H1 (cell line): Measurements from ENCODE around the gene PRKAR2A.

Source experiments
- EP300 ChIP-seq, 2 experiments: IDR thresholded peaks; 1 replicate in 1 of 2; 2 replicates in 1 of 2; pipeline ENCODE4 v1.6.1; 2011 to 2012; ENCODE audit warnings: low read depth in 2 of 2, low read length in 2 of 2, mild to moderate bottlenecking in 2 of 2, borderline replicate concordance in 1 of 2, inconsistent platforms in 1 of 2, moderate library complexity in 1 of 2
- HDAC6 ChIP-seq: IDR thresholded peaks from one replicate; pipeline ENCODE4 v1.7.1; 2012; ENCODE audit warnings: low read depth, mild to moderate bottlenecking, inconsistent platforms, low read length, moderate library complexity
- JUND ChIP-seq: IDR thresholded peaks from 2 replicates; pipeline ENCODE4 v1.6.1; 2011; ENCODE audit warnings: mild to moderate bottlenecking, improper control_type of control experiment, low read length
- POLR2A ChIP-seq, 2 experiments: IDR thresholded peaks; 1 replicate in 1 of 2; 2 replicates in 1 of 2; pipeline ENCODE4 v1.6.1; 2011; ENCODE audit warnings: low read depth in 2 of 2, low read length in 2 of 2, mild to moderate bottlenecking in 2 of 2; ENCODE audit errors: control extremely low read depth in 1 of 2
- POLR2AphosphoS5 ChIP-seq: IDR thresholded peaks from 2 replicates; pipeline ENCODE4 v1.6.1; 2011; ENCODE audit warnings: low read depth, low read length
- RAD21 ChIP-seq, 2 experiments: IDR thresholded peaks in 1 of 2; conservative IDR thresholded peaks in 1 of 2; 2 replicates each; pipeline ENCODE4 v1.6.1; 2011; ENCODE audit warnings: low read depth in 2 of 2, low read length in 2 of 2, improper control_type of control experiment in 1 of 2, inconsistent platforms in 1 of 2, mild to moderate bottlenecking in 1 of 2, moderate library complexity in 1 of 2
- RNF2 ChIP-seq: fragments of 200-900, 300-1000 bp; sonication (generic); IDR thresholded peaks from 2 replicates; pipeline ENCODE4 v1.7.1; 2016; ENCODE audit warnings: borderline replicate concordance, low read depth, mild to moderate bottlenecking, antibody characterized with exemption, low read length; ENCODE audit not compliant: poor library complexity, severe bottlenecking; ENCODE audit errors: missing control alignments
- RXRA ChIP-seq: IDR thresholded peaks from 2 replicates; pipeline ENCODE4 v1.6.1; 2011; ENCODE audit warnings: low read depth, mild to moderate bottlenecking, low read length, moderate library complexity; ENCODE audit not compliant: insufficient read depth
- SP4 ChIP-seq: IDR thresholded peaks from 2 replicates; pipeline ENCODE4 v1.6.1; 2012; ENCODE audit warnings: low read length, inconsistent platforms
- YY1 ChIP-seq: IDR thresholded peaks from 2 replicates; pipeline ENCODE4 v1.6.1; 2011; ENCODE audit warnings: low read depth, mild to moderate bottlenecking, low read length
- TF ChIP-seq, protein P1 (sequence below): IDR thresholded peaks from 2 replicates; pipeline ENCODE4 v1.6.1; 2012; ENCODE audit warnings: low read length, inconsistent platforms
- TF ChIP-seq, protein P2 (sequence below), 3 experiments: IDR thresholded peaks; 1 replicate in 2 of 3; 2 replicates in 1 of 3; pipeline versions ENCODE4 v1.5.1 to v1.6.1; 2011; ENCODE audit warnings: low read length in 3 of 3, mild to moderate bottlenecking in 3 of 3, inconsistent platforms in 2 of 3, low read depth in 1 of 3, moderate library complexity in 1 of 3; ENCODE audit not compliant: insufficient read depth in 1 of 3; ENCODE audit errors: control extremely low read depth in 1 of 3
- TF ChIP-seq, protein P3 (sequence below): IDR thresholded peaks from 2 replicates; pipeline ENCODE4 v1.6.1; 2011; ENCODE audit warnings: low read depth, mild to moderate bottlenecking, low read length; ENCODE audit not compliant: insufficient read depth

DNA sequence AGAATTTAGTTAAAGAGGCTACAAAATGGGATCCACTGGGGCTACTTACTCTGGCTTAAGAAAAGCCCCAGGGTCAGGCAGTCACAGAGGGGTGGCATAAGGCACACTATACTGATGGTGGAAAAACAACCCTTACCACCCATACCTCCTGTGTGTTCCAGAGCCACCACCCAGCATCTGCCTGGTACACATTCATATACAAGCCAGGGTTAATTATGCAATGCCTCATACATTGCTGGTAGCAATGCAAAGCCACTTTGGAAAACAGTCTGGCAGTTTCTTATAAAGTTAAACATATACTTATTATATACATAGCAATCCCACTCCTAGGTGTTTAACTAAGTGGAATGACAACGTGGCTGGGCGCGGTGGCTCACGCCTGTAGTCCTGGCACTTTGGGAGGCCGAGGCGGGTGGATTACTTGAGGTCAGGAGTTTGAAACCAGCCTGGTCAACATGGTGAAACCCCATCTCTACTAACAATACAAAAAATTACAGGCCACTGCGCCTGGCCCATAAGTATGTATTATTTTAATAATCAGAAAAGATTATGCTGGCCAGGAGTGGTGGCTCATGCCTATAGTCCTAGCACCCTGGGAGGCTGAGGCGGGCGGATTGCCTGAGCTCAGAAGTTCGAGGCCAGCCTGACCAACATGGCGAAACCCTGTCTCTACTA lies 146.8 kb downstream of the PRKAR2A start:
- TF ChIP-seq EP300 (IDR thresholded peaks at IDR 0.05; ENCODE audit: borderline replicate concordance in 1 of 2, low read depth in 2 of 2, low read length in 2 of 2) (no peak), RAD21 (IDR thresholded peaks at IDR 0.05 in 1 of 2, conservative IDR thresholded peaks at IDR 0.05 in 1 of 2; ENCODE audit: low read depth in 2 of 2, low read length in 2 of 2) (no peak), RXRA (no peak), HDAC6 (no peak), POLR2A (IDR thresholded peaks at IDR 0.05; ENCODE audit: control extremely low read depth in 1 of 2, low read depth in 2 of 2, low read length in 2 of 2) (no peak), JUND (no peak), SP4 (no peak), POLR2AphosphoS5 (no peak), YY1 (no peak), RNF2 (no peak)
- TF ChIP-seq, protein P1, sequence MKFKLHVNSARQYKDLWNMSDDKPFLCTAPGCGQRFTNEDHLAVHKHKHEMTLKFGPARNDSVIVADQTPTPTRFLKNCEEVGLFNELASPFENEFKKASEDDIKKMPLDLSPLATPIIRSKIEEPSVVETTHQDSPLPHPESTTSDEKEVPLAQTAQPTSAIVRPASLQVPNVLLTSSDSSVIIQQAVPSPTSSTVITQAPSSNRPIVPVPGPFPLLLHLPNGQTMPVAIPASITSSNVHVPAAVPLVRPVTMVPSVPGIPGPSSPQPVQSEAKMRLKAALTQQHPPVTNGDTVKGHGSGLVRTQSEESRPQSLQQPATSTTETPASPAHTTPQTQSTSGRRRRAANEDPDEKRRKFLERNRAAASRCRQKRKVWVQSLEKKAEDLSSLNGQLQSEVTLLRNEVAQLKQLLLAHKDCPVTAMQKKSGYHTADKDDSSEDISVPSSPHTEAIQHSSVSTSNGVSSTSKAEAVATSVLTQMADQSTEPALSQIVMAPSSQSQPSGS: no peak
- TF ChIP-seq, protein P2, sequence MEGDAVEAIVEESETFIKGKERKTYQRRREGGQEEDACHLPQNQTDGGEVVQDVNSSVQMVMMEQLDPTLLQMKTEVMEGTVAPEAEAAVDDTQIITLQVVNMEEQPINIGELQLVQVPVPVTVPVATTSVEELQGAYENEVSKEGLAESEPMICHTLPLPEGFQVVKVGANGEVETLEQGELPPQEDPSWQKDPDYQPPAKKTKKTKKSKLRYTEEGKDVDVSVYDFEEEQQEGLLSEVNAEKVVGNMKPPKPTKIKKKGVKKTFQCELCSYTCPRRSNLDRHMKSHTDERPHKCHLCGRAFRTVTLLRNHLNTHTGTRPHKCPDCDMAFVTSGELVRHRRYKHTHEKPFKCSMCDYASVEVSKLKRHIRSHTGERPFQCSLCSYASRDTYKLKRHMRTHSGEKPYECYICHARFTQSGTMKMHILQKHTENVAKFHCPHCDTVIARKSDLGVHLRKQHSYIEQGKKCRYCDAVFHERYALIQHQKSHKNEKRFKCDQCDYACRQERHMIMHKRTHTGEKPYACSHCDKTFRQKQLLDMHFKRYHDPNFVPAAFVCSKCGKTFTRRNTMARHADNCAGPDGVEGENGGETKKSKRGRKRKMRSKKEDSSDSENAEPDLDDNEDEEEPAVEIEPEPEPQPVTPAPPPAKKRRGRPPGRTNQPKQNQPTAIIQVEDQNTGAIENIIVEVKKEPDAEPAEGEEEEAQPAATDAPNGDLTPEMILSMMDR (IDR thresholded peaks at IDR 0.05; ENCODE audit: control extremely low read depth in 1 of 3, insufficient read depth in 1 of 3, low read depth in 1 of 3, low read length in 3 of 3): no peak
- TF ChIP-seq, protein P3, sequence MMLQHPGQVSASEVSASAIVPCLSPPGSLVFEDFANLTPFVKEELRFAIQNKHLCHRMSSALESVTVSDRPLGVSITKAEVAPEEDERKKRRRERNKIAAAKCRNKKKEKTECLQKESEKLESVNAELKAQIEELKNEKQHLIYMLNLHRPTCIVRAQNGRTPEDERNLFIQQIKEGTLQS: no peak
